Progenitor cell of endocrine pancreas (in vitro differentiated cells): ENCODE measurements around the gene OR2T35. TPM values are rescaled to one million over a fixed set of nuclear protein-coding genes. Genes with fewer than 3 reads are reported as not detected.

Experiments
- DNase-seq: peaks from one replicate; pipeline ENCODE4 v3.0.0; 2021; ENCODE audit warnings: low spot score; ENCODE audit not compliant: unreplicated experiment
- H3K27ac Mint-ChIP-seq: 2 replicates; pipeline ENCODE4 v1.8.0; 2021; ENCODE audit warnings: mild to moderate bottlenecking, moderate library complexity, mixed read lengths
- H3K27me3 Mint-ChIP-seq: 2 replicates; pipeline ENCODE4 v1.8.0; 2021; ENCODE audit warnings: mixed read lengths
- H3K36me3 Mint-ChIP-seq: 2 replicates; pipeline ENCODE4 v1.8.0; 2022; ENCODE audit warnings: mixed read lengths; ENCODE audit not compliant: insufficient read depth
- H3K4me1 Mint-ChIP-seq: 2 replicates; pipeline ENCODE4 v1.8.0; 2021; ENCODE audit warnings: low read depth, mixed read lengths
- H3K4me3 Mint-ChIP-seq: 2 replicates; pipeline ENCODE4 v1.8.0; 2021; ENCODE audit warnings: low read depth, mild to moderate bottlenecking, moderate library complexity, mixed read lengths
- H3K9me3 Mint-ChIP-seq: 2 replicates; pipeline ENCODE4 v1.8.0; 2021; ENCODE audit warnings: low read depth, mixed read lengths
- total RNA-seq: library from RNA; stranded (reverse); gene quantifications from 2 replicates; pipeline ENCODE4 v1.2.1, GENCODE V29; 2021
- TF ChIP-seq, protein P1 (sequence below): fragments of 200-600 bp; sonication (generic); IDR thresholded peaks from one replicate; pipeline ENCODE4 v1.5.0; 2021; ENCODE audit warnings: antibody characterized with exemption, mild to moderate bottlenecking; ENCODE audit not compliant: unreplicated experiment

The OR2T35 gene
- total RNA-seq, 1 donor from 2014 or later, result not detected

DNA sequence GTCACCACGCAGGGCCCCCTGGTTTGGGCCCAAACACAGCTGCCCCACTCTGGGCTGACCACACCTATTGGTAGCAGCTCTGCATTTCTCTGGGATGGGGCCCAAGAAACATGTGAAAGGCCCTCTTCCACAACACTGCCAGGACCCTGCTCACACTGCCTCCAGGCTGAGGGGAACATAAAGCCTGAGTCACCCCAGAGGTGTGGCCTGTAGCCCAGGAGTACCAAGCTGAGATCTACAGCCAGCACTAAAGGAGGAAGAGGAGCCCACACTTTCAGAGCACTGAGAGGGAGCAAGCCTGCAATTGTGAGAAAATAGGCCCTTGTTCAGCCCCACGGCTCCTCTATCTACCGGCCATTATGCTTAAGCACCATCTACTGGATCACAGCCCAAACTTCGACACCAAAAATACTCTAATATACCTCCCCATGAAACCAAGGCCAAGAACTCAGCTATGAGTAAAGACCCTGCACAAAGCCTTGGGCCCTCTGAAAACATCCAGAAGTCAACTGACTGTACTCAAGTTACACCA is 33.1 kb downstream of the OR2T35 start:
- Mint-ChIP-seq H3K36me3 (peaks cover 1% of the 10 kb centered on the region), H3K27ac (no peak overlapping the region), H3K27me3 (no peaks in the 10 kb centered on the region), H3K9me3 (peaks cover 71% of the 10 kb centered on the region), H3K4me1 (no peaks in the 10 kb centered on the region), H3K4me3 (no peak overlapping the region)
- no peak for DNase-seq
- TF ChIP-seq, protein P1, sequence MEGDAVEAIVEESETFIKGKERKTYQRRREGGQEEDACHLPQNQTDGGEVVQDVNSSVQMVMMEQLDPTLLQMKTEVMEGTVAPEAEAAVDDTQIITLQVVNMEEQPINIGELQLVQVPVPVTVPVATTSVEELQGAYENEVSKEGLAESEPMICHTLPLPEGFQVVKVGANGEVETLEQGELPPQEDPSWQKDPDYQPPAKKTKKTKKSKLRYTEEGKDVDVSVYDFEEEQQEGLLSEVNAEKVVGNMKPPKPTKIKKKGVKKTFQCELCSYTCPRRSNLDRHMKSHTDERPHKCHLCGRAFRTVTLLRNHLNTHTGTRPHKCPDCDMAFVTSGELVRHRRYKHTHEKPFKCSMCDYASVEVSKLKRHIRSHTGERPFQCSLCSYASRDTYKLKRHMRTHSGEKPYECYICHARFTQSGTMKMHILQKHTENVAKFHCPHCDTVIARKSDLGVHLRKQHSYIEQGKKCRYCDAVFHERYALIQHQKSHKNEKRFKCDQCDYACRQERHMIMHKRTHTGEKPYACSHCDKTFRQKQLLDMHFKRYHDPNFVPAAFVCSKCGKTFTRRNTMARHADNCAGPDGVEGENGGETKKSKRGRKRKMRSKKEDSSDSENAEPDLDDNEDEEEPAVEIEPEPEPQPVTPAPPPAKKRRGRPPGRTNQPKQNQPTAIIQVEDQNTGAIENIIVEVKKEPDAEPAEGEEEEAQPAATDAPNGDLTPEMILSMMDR, result no peak

DNA sequence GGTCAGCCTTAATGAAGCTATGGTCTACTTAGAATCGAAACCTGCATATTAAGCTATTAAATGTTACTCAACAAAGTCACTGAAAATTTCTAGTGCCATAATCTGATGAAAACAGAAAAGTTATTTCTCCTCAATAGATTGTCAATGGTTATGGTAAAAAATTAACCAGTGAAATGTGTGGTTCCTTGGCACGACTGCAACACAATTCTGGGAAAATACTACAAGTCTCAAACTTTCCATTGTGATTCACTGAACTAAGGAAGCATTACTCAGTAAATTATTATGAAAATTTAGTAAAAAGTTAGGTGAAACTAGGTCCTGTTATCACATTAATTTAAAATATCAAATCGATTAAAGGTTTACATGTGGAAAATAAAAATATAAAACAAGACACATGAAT is 34.8 kb downstream of the OR2T35 start:
- Mint-ChIP-seq H3K36me3 (peaks cover 1% of the 10 kb centered on the region), H3K27ac (no peak overlapping the region), H3K4me1 (no peaks in the 10 kb centered on the region), H3K9me3 (peaks cover 72% of the 10 kb centered on the region), H3K27me3 (no peaks in the 10 kb centered on the region), H3K4me3 (no peak overlapping the region)
- DNase-seq, result no peak
- TF ChIP-seq, protein P1, result no peak

DNA sequence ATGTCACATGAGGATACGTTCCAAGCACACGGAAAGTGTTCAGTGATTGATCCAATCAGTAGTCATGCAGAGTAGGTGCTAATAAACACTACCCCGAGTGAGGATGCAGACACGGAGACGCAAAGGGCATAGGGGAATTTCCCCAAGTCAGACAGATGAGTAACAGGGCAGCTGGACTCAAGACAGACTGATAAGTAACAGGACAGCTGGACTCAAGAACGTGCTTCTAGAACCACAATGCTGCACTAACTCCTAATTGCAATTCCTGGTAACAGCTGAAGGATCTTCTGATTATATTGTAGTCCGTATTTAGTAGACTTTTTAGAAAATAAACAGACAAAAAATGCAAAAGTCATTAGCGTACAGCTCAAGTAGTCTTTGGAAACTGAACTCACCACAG is 45.7 kb downstream of the OR2T35 start:
- no peak overlapping the region for H3K27ac Mint-ChIP-seq
- no peaks in the 10 kb centered on the region for H3K4me1 Mint-ChIP-seq
- no peaks in the 10 kb centered on the region for H3K27me3 Mint-ChIP-seq
- peaks cover 6% of the 10 kb centered on the region for H3K36me3 Mint-ChIP-seq
- TF ChIP-seq, protein P1, result no peak
- peaks cover 58% of the 10 kb centered on the region for H3K9me3 Mint-ChIP-seq
- DNase-seq, result no peak
- no peak overlapping the region for H3K4me3 Mint-ChIP-seq

DNA sequence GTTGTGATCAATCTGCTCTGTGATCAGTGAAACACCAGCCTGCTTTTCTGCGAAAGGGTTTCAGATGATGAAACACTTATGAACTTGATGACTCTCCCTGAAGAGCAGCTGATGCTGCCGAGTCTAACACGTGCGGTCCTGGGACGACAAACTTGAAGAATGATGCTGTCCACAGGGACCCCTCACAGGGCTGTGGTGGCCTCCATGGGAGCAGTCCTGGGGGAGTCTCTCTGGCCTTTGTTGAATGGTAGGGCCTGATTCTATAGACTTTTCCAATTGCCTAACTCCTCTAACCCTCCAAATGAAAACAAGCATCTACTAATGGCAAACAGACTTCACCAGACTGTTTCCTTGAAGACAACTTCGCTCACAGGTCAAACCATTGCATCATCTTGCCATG is 47.5 kb downstream of the OR2T35 start, which contains the start of gene OR2T10:
TSS of gene OR2T10 (minus strand) at position 112 of the 400 bp plus-strand sequence. CDS start 3,932 bp downstream, outside the sequence.
- H3K36me3 Mint-ChIP-seq, result peaks cover 6% of the 10 kb centered on the region

DNA sequence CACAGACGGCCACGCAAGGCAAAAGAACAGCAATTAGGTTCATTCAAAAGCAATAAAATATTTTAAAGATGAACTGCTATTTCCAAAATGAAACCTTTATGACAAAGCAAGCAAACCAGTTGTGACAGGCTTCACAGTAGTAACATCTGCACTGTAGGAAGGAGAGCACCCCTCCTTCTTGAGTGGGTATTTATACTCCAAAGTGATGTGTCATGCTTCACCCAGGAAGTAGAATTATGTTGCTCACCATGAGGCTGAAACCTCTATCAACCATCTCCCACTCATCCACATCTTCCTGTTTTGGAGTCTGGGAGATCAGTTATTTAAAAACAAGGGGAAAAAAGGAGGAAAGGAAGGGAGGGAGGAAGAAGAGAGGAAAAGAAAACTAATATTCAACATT is 48.5 kb downstream of the OR2T35 start:
- Mint-ChIP-seq H3K36me3 (peaks cover 2% of the 10 kb centered on the region), H3K4me1 (no peaks in the 10 kb centered on the region), H3K27me3 (no peaks in the 10 kb centered on the region), H3K27ac (no peak overlapping the region), H3K4me3 (no peak overlapping the region), H3K9me3 (peaks cover 52% of the 10 kb centered on the region)
- TF ChIP-seq, protein P1, result no peak
- DNase-seq, result no peak

More for the DNA sequence above, 47.5 kb downstream of the OR2T35 start, which contains the start of gene OR2T10:
- DNase-seq, result no peak
- Mint-ChIP-seq H3K27me3 (no peaks in the 10 kb centered on the region), H3K27ac (no peak within 1 kb of the TSS), H3K4me1 (no peaks in the 10 kb centered on the region), H3K9me3 (peaks cover 55% of the 10 kb centered on the region), H3K4me3 (no peak within 1 kb of the TSS)
- TF ChIP-seq, protein P1, result no peak
